ENCODE measurements around the gene IL1RAPL2.

The IL1RAPL2 gene

GRCh38 chrX:105277132-105277531 is 711.1 kb downstream of the IL1RAPL2 start:
- no peak for DNase-seq

- no peak for DNase-seq
These were observed 716.1 kb downstream of the IL1RAPL2 start for GRCh38 chrX:105282077-105282476.

- DNase-seq, result no peak
These were observed 731.0 kb downstream of the IL1RAPL2 start for GRCh38 chrX:105297041-105297440.

GRCh38 chrX:105299286-105299685 is 733.3 kb downstream of the IL1RAPL2 start:
- DNase-seq, result no peak

- DNase-seq, result no peak
These were observed 736.2 kb downstream of the IL1RAPL2 start for GRCh38 chrX:105302246-105302645.

GRCh38 chrX:105307762-105308161 is 741.8 kb downstream of the IL1RAPL2 start:
- DNase-seq, result no peak

GRCh38 chrX:105313596-105313995 is 747.6 kb downstream of the IL1RAPL2 start:
- no peak for DNase-seq

GRCh38 chrX:105314458-105314857 is 748.5 kb downstream of the IL1RAPL2 start:
- no peak for DNase-seq

- DNase-seq, result no peak
These were observed 749.2 kb downstream of the IL1RAPL2 start for GRCh38 chrX:105315248-105315647.

- DNase-seq, result no peak
These were observed 751.1 kb downstream of the IL1RAPL2 start for GRCh38 chrX:105317117-105317516.

- no peak for DNase-seq
These were observed 757.9 kb downstream of the IL1RAPL2 start for GRCh38 chrX:105323928-105324327.

- no peak for DNase-seq
These were observed 762.8 kb downstream of the IL1RAPL2 start for GRCh38 chrX:105328773-105329172.

GRCh38 chrX:105331244-105331643 is 765.2 kb downstream of the IL1RAPL2 start:
- no peak for DNase-seq

- no peak for DNase-seq
These were observed 781.4 kb downstream of the IL1RAPL2 start for GRCh38 chrX:105347373-105347772.

- DNase-seq, result no peak
These were observed 783.5 kb downstream of the IL1RAPL2 start for GRCh38 chrX:105349476-105349875.

GRCh38 chrX:105375816-105376215 is 809.8 kb downstream of the IL1RAPL2 start:
- no peak for DNase-seq

- no peak for DNase-seq
These were observed 858.7 kb downstream of the IL1RAPL2 start for GRCh38 chrX:105424729-105425128.

GRCh38 chrX:105451401-105451800 is 885.4 kb downstream of the IL1RAPL2 start:
- no peak for DNase-seq

GRCh38 chrX:105458846-105459245 is 892.8 kb downstream of the IL1RAPL2 start:
- DNase-seq, result no peak

GRCh38 chrX:105460376-105460775 is 894.4 kb downstream of the IL1RAPL2 start:
- no peak for DNase-seq

- no peak for DNase-seq
These were observed 895.0 kb downstream of the IL1RAPL2 start for GRCh38 chrX:105461016-105461415.

- no peak for DNase-seq
These were observed 896.2 kb downstream of the IL1RAPL2 start for GRCh38 chrX:105462186-105462585.

- no peak for DNase-seq
These were observed 897.5 kb downstream of the IL1RAPL2 start for GRCh38 chrX:105463473-105463872.

- DNase-seq, result no peak
These were observed 898.6 kb downstream of the IL1RAPL2 start for GRCh38 chrX:105464618-105465017.

GRCh38 chrX:105468741-105469140 is 902.7 kb downstream of the IL1RAPL2 start:
- no peak for DNase-seq

GRCh38 chrX:105471597-105471996 is 905.6 kb downstream of the IL1RAPL2 start:
- DNase-seq, result no peak
